ENCODE results near the gene TAF4.

DNA sequence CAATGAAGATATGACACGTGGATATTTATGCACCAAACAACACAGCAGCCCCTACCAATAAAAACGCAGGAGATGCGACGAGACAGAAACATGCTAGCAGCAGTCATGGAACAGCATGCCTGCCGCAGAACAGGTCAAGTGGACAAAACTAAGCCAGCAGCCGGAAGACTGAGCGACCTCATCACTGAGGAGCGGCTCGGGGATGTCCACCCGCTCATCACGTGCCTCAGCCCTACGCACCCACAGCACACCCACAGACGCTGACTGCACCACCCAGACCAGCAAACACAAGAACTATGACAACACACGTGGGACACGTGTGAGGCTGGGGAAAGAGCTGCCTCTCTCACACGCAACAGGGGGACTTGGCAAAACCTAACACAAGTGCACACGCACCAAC is 81.7 kb downstream of the TAF4 start:
- TF ChIP-seq CTCF (IDR thresholded peaks at IDR 0.05) (no peak), POLR2A (IDR thresholded peaks at IDR 0.05) (no peak)

Data from thyroid gland (tissue), 4 donors.